Measurements from ENCODE around the gene ZGPAT.

- no peak for TF ChIP-seq CTCF (conservative IDR thresholded peaks at IDR 0.05; ENCODE audit: low read depth, low read length)
- TF ChIP-seq EZH2 (IDR thresholded peaks at IDR 0.05; ENCODE audit: low read length, unreplicated experiment) = no peak
- no peak for TF ChIP-seq EZH2phosphoT487 (IDR thresholded peaks at IDR 0.05; ENCODE audit: borderline replicate concordance, low read length)
Observed at GRCh38 chr20:63706027-63706695, 1.7 kb upstream of the ZGPAT start.
